Thymus (tissue), 11 donors: Measurements from ENCODE around the gene EIF4E1B. TPM values are rescaled to one million over a fixed set of nuclear protein-coding genes. Genes with fewer than 3 reads are reported as not detected.

Experiments used
- DNase-seq, 9 donors: peaks; one replicate each; pipeline ENCODE4 v3.0.0-alpha.2; 2013; ENCODE audit warnings: low spot score in 9 of 9, low read depth in 6 of 9, missing footprints in 1 of 9
- H3K27ac ChIP-seq, 2 donors: one replicate each; pipeline ENCODE4 v1.5.1; 2013; ENCODE audit warnings: control low read depth in 1 of 2, low read depth in 1 of 2, low read length in 1 of 2, mild to moderate bottlenecking in 1 of 2, moderate library complexity in 1 of 2
- H3K27me3 ChIP-seq, 2 donors: one replicate each; pipeline ENCODE4 v1.5.1; 2013; ENCODE audit warnings: low read length in 1 of 2; ENCODE audit not compliant: control insufficient read depth in 2 of 2, insufficient read depth in 1 of 2
- H3K36me3 ChIP-seq, 2 donors: one replicate each; pipeline ENCODE4 v1.5.1; 2013; ENCODE audit warnings: low read length in 1 of 2, mild to moderate bottlenecking in 1 of 2, moderate library complexity in 1 of 2; ENCODE audit not compliant: control insufficient read depth in 2 of 2, insufficient read depth in 2 of 2
- H3K4me1 ChIP-seq, 2 donors: one replicate each; pipeline ENCODE4 v1.5.1; 2013; ENCODE audit warnings: low read length in 2 of 2; ENCODE audit not compliant: control insufficient read depth in 2 of 2, insufficient read depth in 2 of 2
- H3K4me3 ChIP-seq, 2 donors: one replicate each; pipeline ENCODE4 v1.5.1; 2013; ENCODE audit warnings: low read length in 2 of 2, control low read depth in 1 of 2, mild to moderate bottlenecking in 1 of 2
- H3K9me3 ChIP-seq, 2 donors: one replicate each; pipeline ENCODE4 v1.5.1; 2013; ENCODE audit warnings: low read length in 1 of 2, mild to moderate bottlenecking in 1 of 2; ENCODE audit not compliant: control insufficient read depth in 2 of 2, insufficient read depth in 1 of 2
- WGBS: extraction: QIAGEN DNeasy Blood & Tissue Kit; methylation state at CpG from one replicate; pipeline ENCODE4 v1.1.7; 2013; 5-methylcytosine and 5-hydroxymethylcytosine counted together
- polyA plus RNA-seq: library from polyadenylated mRNA; stranded (reverse); fragments of 200-250 nt; gene quantifications from one replicate; pipeline ENCODE4 v1.2.3, GENCODE V29; 2013
- total RNA-seq: library from RNA; stranded (reverse); fragments of 120-200 nt; gene quantifications from one replicate; pipeline ENCODE4 v1.2.4, GENCODE V29; 2013
- donor health status: healthy.

EIF4E1B gene
- total and polyA plus RNA-seq, 2 donors, result 0.05 TPM

DNA sequence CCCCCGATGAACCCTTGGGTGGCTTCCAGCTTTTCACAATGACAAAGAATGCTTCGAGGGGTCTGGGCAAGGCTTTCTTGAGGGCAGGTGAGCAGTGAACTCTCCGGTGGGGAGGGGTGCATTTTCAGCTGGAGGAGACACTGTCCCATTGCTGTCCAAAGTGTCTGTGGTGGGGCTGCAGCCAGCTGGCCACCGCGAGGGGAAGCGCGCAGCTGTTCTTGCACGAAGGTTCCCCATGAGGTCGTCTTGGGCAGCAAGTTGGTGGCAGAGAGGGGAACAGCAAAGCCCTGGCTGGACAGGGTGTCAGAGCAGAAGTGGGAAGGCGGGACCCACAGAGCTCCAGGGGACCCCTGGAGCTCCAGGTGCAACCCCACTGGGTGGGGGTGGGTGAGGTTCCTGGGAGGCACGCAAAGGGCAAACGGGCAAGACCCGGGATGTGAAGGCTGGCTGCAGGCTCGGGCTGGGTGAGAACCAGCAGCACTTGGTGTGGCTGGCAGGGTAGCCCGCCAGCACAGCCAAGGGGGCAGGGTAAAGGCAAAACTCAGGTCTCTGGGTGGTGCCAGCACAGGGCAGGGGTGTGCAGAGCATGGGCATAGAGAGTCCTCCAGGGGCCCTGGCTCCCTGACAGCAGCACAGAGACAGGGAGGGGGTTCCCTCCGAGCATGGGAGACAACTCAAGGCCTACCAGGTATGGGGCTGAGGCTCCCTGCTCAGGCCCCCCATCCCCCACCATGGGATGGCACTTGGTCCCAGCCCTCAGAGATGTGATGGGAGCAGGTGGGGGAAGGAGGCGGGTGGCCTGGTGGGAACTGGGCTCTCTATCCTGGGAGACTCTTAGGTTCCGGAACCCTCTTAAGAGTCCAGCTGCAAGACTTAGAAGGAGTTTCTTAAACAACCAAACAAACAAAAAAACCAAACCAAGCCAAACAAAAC is 43.4 kb downstream of the EIF4E1B start:
- DNase-seq, result no peak

DNA sequence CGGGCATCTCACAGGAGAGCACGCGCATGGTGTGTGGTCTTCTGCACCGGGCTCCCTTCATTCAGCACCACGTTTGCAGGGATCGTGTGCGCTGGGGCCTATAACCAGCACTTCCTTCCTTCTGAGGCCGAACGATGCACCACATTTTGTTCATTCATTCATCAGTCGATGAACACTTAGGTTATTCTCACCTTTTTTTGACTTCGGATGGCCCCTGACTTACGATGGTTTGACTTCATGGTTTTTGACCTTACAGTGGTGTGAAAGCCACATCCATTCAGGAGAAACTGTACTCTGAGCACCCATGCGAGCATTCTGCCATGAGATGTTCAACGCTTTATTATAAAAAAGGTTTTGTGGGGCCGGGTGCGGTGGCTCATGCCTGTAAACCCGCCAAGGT is 44.3 kb downstream of the EIF4E1B start:
- no peaks in the 10 kb centered on the region for H3K36me3 ChIP-seq
- no peak for DNase-seq
- H3K9me3 ChIP-seq, result no peaks in the 10 kb centered on the region
- no peak overlapping the region for H3K27ac ChIP-seq
- H3K27me3 ChIP-seq, result peaks cover 10 to 65% of the 10 kb centered on the region in 2 donors
- 91% methylated on average over 17 of the region's 17 CpGs for WGBS
- H3K4me3 ChIP-seq, result no peak overlapping the region
- no peaks in the 10 kb centered on the region for H3K4me1 ChIP-seq

More for the DNA sequence above, 43.4 kb downstream of the EIF4E1B start:
- no peak overlapping the region for H3K27ac ChIP-seq
- H3K9me3 ChIP-seq, result no peaks in the 10 kb centered on the region
- 92% methylated on average over 18 of the region's 18 CpGs for WGBS
- H3K27me3 ChIP-seq, result peaks cover 3 to 61% of the 10 kb centered on the region in 2 donors
- no peaks in the 10 kb centered on the region for H3K4me1 ChIP-seq
- H3K4me3 ChIP-seq, result no peak overlapping the region
- no peaks in the 10 kb centered on the region for H3K36me3 ChIP-seq

DNA sequence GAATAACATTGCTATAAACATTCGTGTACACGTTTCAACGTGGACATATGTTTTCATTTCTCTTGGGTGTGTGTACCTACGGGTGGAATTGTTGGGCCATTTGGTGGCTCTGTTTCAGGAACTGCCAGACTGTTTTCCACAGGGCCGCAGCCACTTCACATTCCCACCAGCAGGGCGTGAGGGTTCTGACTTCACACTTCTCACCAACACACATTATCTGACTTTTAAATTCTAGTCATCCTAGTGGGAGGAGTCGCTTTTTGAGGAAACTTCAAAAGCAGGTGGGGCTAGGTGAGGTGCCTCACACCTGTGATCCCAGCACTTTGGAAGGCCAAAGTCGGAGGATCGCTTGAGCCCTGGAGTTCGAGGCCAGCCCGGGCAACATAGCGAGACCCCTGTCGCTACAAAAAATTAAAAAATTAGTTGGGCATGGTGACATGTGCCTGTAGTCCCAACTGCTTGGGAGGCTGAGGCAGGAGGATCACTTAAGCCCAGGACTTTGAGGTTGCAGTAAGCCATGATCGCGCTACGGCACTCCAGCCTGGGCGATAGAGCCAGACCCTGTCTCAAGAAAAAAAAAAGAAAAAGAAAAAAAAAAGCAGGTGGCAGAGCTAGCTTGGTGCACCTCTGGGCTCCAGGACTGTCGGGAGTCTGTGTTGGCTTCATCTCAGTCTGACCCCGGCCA is 45.3 kb downstream of the EIF4E1B start:
- 76% methylated on average over 19 of the region's 19 CpGs for WGBS
- DNase-seq, result no peak
- Histone ChIP-seq H3K36me3 (no peaks in the 10 kb centered on the region), H3K4me3 (no peak overlapping the region), H3K4me1 (no peaks in the 10 kb centered on the region), H3K27ac (no peak overlapping the region), H3K9me3 (no peaks in the 10 kb centered on the region), H3K27me3 (peaks cover 17 to 66% of the 10 kb centered on the region in 2 donors)

DNA sequence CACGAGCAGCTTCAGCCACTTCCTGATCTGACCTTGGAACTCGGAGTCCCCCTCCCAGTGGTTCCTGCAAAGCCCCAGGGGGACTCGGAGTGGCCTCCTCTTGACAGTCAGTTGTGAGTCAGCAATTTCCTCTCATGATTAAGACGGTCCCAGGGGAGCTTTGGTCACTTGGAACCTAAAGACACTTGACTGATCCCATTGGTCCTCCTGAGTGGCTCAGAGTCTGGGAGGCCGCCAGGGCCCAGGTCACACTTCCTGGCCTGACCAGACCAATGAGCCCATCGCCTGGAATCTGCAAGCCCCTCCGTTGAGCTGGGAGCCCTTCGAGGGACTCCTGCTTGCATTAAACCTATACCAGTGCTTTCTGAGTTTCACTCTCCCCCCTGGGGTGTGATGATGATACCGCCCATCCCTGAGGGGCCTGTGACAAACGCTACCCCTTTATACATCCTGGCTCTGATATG is 45.9 kb downstream of the EIF4E1B start:
- no peak for DNase-seq
- no peaks in the 10 kb centered on the region for H3K9me3 ChIP-seq
- no peak overlapping the region for H3K4me3 ChIP-seq
- peaks cover 23 to 70% of the 10 kb centered on the region in 2 donors for H3K27me3 ChIP-seq
- 63% methylated on average over 10 of the region's 10 CpGs for WGBS
- no peak overlapping the region for H3K27ac ChIP-seq
- no peaks in the 10 kb centered on the region for H3K4me1 ChIP-seq
- no peaks in the 10 kb centered on the region for H3K36me3 ChIP-seq

DNA sequence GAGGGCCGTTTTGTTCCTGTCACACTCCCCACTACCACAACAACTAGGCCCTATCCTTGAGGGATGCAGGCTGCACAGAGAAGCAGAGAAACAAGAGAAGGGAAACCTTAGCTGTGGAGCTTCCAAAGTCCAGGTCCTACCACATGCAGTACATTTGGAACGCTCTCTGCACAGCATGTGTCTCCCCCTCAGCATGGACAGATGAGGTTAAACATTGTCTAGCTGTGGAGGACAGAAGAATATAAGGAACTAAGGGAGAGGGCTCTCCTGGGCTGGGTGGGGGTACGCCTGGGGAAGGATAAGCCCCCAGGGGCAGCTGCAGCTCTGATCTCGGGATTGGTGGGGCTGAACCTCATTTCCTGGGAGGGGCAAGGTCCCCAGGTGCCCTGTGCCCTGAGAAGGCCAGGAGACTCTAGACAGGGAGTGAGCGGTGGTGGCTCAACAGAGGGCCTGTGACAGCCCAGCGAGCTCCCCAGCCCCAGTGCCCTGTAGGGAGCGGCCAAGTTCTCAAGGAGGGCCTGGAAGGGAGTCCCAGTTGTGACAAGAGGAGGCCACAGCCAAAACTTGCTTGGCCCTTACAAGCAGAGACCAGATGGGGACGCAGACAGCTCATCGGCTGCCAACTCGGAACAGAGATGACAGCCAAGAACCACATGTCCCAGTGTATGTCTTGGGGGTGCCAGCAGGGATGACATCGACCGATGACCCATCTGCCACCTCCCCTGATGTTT is 46.9 kb downstream of the EIF4E1B start:
- WGBS, result 87% methylated on average over 12 of the region's 12 CpGs
- Histone ChIP-seq H3K27ac (no peak overlapping the region), H3K9me3 (no peaks in the 10 kb centered on the region), H3K4me3 (no peak overlapping the region), H3K4me1 (no peaks in the 10 kb centered on the region), H3K36me3 (no peaks in the 10 kb centered on the region), H3K27me3 (peaks cover 29 to 70% of the 10 kb centered on the region in 2 donors)
- DNase-seq, result no peak

DNA sequence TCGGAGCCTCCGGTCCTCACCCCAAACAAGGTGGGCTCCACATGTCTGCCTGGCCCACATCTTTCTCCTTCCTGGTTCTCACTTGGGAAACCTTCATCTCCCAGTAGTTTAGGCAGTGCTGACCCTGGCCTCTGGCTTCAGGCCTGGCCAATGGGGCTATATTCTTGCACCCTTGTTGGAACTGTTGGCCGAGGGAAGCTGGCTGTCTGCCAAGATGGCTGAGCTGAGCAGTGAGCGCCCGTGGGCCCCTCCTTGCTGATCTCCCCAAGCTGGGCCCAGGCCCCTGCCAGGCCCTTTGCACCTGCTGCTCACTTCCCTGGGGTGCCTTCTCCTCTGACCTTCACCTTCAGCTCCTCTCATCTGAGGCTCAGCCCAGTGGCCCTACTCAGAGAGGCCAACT is 48.1 kb downstream of the EIF4E1B start:
- Histone ChIP-seq H3K27me3 (peaks cover 29 to 78% of the 10 kb centered on the region in 2 donors), H3K9me3 (no peaks in the 10 kb centered on the region), H3K4me1 (no peaks in the 10 kb centered on the region), H3K4me3 (no peak overlapping the region), H3K27ac (no peak overlapping the region), H3K36me3 (no peaks in the 10 kb centered on the region)
- DNase-seq, result no peak
- WGBS, result 90% methylated on average over 5 of the region's 5 CpGs

DNA sequence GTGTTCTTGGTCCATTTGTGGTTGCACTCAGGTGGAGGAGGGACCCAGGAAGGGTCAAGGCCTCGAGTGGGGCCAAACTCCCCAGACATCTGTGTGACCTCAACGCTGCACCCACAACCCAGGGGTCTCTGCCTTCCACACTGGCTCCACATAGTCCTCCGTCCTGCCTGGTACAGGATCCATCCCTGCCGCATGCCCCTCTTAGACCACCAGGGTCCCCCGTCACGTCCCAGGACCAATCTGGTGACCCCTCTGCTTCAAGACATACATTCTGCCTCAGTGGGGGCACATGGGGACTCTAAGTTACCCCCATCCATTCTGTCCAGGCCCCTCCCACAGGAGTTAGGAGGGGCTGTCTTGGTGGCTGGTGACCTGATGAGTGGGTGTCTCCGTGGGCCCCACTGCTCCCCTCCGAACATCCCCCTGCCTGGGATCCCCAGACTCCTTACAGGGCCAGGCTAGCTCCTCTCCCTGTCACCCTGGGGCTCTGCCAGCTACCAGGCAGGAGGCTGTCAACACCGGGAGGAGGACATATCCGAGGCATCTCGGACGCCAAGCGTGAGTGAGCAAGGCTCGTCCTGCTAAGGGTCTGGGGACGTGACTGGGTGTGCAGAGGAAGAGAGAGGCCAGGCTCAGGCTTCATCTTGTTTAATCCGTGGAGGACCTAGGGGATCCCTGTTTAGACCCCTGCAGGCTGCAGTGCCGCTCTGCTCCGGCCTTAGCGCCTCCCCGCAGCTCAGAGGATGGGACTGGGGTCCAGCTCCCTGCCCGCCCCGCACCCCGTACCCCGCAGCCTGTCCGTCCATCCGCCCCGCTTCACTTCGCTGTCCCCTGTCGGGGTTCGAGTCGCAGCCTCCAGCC is 49.1 kb downstream of the EIF4E1B start:
- Histone ChIP-seq H3K27ac (no peak overlapping the region), H3K36me3 (no peaks in the 10 kb centered on the region), H3K4me3 (no peak overlapping the region), H3K27me3 (peaks cover 29 to 80% of the 10 kb centered on the region in 2 donors), H3K4me1 (no peaks in the 10 kb centered on the region), H3K9me3 (no peaks in the 10 kb centered on the region)
- 34% methylated on average over 31 of the region's 31 CpGs for WGBS
- DNase-seq, result no peak

DNA sequence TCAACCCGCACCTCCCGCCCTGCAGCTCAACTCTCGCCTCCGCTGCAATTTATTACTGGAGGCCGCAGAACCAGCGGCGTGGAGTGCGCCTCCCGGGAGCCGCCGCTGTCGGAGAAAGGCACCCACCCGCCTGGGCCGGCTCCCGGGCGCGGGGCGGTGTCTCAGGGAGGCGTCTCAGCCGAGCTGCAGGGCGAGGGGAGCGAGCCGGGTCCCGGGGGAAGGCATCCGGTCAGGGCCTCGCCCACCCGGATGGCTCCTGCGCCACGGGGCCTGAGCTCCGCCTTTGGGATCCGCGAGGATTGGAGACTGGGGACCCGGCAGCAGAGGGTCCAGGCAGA is 49.7 kb downstream of the EIF4E1B start:
- Histone ChIP-seq H3K27me3 (peaks cover 29 to 78% of the 10 kb centered on the region in 2 donors), H3K36me3 (no peaks in the 10 kb centered on the region), H3K9me3 (no peaks in the 10 kb centered on the region), H3K4me3 (no peak overlapping the region), H3K27ac (no peak overlapping the region), H3K4me1 (no peaks in the 10 kb centered on the region)
- 4% methylated on average over 33 of the region's 33 CpGs for WGBS
- no peak for DNase-seq
